HepG2 (cell line): ENCODE results near the gene INSR. TPM values are rescaled to one million over a fixed set of nuclear protein-coding genes. Genes with fewer than 3 reads are reported as not detected.
A peak's percentile ranks its signal among the peaks of the same experiment; 100 is the strongest.

Experiments
- AKAP8 ChIP-seq: sonication (generic); formaldehyde crosslinking; IDR thresholded peaks from 2 replicates; pipeline ENCODE4 v1.5.1; 2020; ENCODE audit warnings: mild to moderate bottlenecking, missing genetic modification reagents
- DNMT1 ChIP-seq: sonication (generic); formaldehyde crosslinking; IDR thresholded peaks from 2 replicates; pipeline ENCODE4 v1.5.1; 2020; ENCODE audit warnings: mild to moderate bottlenecking, missing genetic modification reagents
- ETS1 ChIP-seq: sonication (generic); formaldehyde crosslinking; IDR thresholded peaks from 2 replicates; pipeline ENCODE4 v1.4.0; 2020; ENCODE audit warnings: missing genetic modification reagents
- HOXA5 ChIP-seq: sonication (generic); formaldehyde crosslinking; IDR thresholded peaks from 2 replicates; pipeline ENCODE4 v1.4.0; 2020; ENCODE audit warnings: missing genetic modification reagents
- KLF16 ChIP-seq, 2 experiments: sonication (generic) in 1 of 2; formaldehyde crosslinking in 1 of 2; IDR thresholded peaks; 2 replicates each; pipeline versions ENCODE4 v1.6.1 to v1.8.0; 2016 to 2023; ENCODE audit warnings: missing genetic modification reagents in 2 of 2, missing compliant biosample characterization in 1 of 2
- RFX1 ChIP-seq: fragments of 450-650 bp; IDR thresholded peaks from 2 replicates; pipeline ENCODE4 v1.6.1; 2017
- TGIF2 ChIP-seq: IDR thresholded peaks from 2 replicates; pipeline ENCODE4 v1.6.1; 2016; ENCODE audit warnings: control low read depth, missing compliant biosample characterization
- ZNF124 ChIP-seq: sonication (generic); formaldehyde crosslinking; IDR thresholded peaks from 2 replicates; pipeline ENCODE4 v1.4.0; 2020; ENCODE audit warnings: missing genetic modification reagents
- ZNF414 ChIP-seq: sonication (generic); formaldehyde crosslinking; IDR thresholded peaks from 2 replicates; pipeline ENCODE4 v1.5.0; 2020; ENCODE audit warnings: missing genetic modification reagents
- ZNF564 ChIP-seq: sonication (generic); formaldehyde crosslinking; IDR thresholded peaks from 2 replicates; pipeline ENCODE4 v1.8.1; 2023; ENCODE audit warnings: mild to moderate bottlenecking, missing genetic modification reagents
- ZNF713 ChIP-seq: sonication (generic); formaldehyde crosslinking; IDR thresholded peaks from 2 replicates; pipeline ENCODE4 v1.4.0; 2020; ENCODE audit warnings: mild to moderate bottlenecking, missing genetic modification reagents
- ZNF775 ChIP-seq: sonication (generic); formaldehyde crosslinking; IDR thresholded peaks from 2 replicates; pipeline ENCODE4 v1.4.0; 2020; ENCODE audit warnings: missing genetic modification reagents, mild to moderate bottlenecking, moderate library complexity, borderline replicate concordance
- ZNF777 ChIP-seq: sonication (generic); formaldehyde crosslinking; IDR thresholded peaks from 2 replicates; pipeline ENCODE4 v1.4.0; 2020; ENCODE audit warnings: missing genetic modification reagents
- ZNF790 ChIP-seq: sonication (generic); formaldehyde crosslinking; IDR thresholded peaks from 2 replicates; pipeline ENCODE4 v1.8.0; 2022; ENCODE audit warnings: missing genetic modification reagents, mild to moderate bottlenecking, borderline replicate concordance
- ZSCAN20 ChIP-seq: sonication (generic); formaldehyde crosslinking; IDR thresholded peaks from 2 replicates; pipeline ENCODE4 v1.4.0; 2020; ENCODE audit warnings: missing genetic modification reagents, mild to moderate bottlenecking, borderline replicate concordance
- ZXDC ChIP-seq: sonication (generic); formaldehyde crosslinking; IDR thresholded peaks from 2 replicates; pipeline ENCODE4 v1.5.0; 2020; ENCODE audit warnings: mild to moderate bottlenecking, missing genetic modification reagents
- polyA plus RNA-seq, 8 experiments: library from polyadenylated mRNA; depleted of rRNA in 3 of 8; stranded (reverse) in 7 of 8; unstranded in 1 of 8; fragments of >200 nt; fragmentation: Illumina TruSeq in 4 of 8; extraction: Trizol in 4 of 8; gene quantifications; 2 replicates each; pipeline versions ENCODE4 v1.2.1 to v1.2.3, GENCODE V29; 2011 to 2016; ENCODE audit warnings: low read depth in 4 of 8, missing spikeins in 1 of 8, mixed read lengths in 1 of 8; ENCODE audit not compliant: insufficient read depth in 1 of 8
- total RNA-seq, 5 experiments: library from RNA; depleted of rRNA; stranded (reverse); fragments of >200 nt; fragmentation: Illumina TruSeq; extraction: Trizol; gene quantifications; 2 replicates each; pipeline ENCODE4 v1.2.3, GENCODE V29; 2016; ENCODE audit warnings: low read depth in 1 of 5
- TF ChIP-seq, protein P1 (sequence below), 2 experiments: sonication (generic) in 1 of 2; formaldehyde crosslinking in 1 of 2; IDR thresholded peaks; 2 replicates each; pipeline versions ENCODE4 v1.4.0 to v1.6.1; 2018 to 2020; ENCODE audit warnings: missing genetic modification reagents in 2 of 2, borderline replicate concordance in 1 of 2, low read depth in 1 of 2, mild to moderate bottlenecking in 1 of 2, missing biosample characterization in 1 of 2
- TF ChIP-seq, protein P2 (sequence below), 2 experiments: sonication (generic) in 1 of 2; formaldehyde crosslinking in 1 of 2; IDR thresholded peaks; 2 replicates each; pipeline versions ENCODE4 v1.4.0 to v1.6.1; 2016 to 2020; ENCODE audit warnings: borderline replicate concordance in 1 of 2, low read depth in 1 of 2, mild to moderate bottlenecking in 1 of 2, missing genetic modification reagents in 1 of 2

The INSR gene
- total and polyA plus RNA-seq, 2 of the 13 experiments (the other 11 are each of a cell fraction or from before 2014, with no cell fraction given), result 24.2 to 29.8 TPM

DNA sequence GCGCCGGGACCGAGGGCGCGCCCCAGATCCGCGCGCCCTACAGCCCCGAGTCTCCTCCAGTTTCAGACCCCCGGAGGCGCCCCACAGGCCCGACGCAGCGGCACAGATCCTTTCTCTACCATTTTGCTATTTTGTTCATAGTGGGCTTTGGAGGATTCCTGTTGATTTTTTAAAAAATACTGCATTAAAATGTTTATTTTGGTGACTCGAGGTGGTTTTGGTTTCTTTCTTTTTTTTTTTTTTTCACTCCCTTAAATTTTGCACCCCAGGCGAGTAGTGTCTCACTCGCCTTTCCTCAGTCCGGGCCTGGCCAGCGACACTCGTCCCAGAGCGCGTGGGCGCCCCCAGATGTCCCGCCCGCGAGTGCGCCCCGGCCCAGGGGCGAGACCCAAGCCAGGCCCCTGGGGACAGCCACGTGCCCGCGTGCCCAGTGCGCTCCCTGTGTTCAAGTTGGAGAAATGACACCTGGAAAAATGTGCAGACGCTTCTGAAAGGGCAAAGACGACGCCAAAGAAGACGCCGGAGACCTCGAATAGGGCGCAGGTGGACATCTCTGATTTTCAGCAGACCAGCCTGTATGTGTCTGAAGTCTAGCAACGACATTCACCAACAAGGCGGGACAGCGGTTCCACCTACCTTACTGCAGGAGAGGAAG is 471 bp upstream of the INSR start (continued):
- TF ChIP-seq ZXDC (CRISPR knock-in tag), result peak; percentile 83; the same call in 1 of the 2 replicates
- TF ChIP-seq, protein P1, sequence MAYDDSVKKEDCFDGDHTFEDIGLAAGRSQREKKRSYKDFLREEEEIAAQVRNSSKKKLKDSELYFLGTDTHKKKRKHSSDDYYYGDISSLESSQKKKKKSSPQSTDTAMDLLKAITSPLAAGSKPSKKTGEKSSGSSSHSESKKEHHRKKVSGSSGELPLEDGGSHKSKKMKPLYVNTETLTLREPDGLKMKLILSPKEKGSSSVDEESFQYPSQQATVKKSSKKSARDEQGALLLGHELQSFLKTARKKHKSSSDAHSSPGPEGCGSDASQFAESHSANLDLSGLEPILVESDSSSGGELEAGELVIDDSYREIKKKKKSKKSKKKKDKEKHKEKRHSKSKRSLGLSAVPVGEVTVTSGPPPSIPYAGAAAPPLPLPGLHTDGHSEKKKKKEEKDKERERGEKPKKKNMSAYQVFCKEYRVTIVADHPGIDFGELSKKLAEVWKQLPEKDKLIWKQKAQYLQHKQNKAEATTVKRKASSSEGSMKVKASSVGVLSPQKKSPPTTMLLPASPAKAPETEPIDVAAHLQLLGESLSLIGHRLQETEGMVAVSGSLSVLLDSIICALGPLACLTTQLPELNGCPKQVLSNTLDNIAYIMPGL (CRISPR knock-in tag; IDR thresholded peaks at IDR 0.05; ENCODE audit: borderline replicate concordance in 1 of 2, low read depth in 1 of 2), result peak in 1 of 2 experiments; percentile 68; a peak in 1 of 4 replicates
- peak; percentile 52; the same call in 1 of the 2 replicates for TF ChIP-seq HOXA5 (CRISPR knock-in tag)
- TF ChIP-seq TGIF2, result peak; percentile 77
- TF ChIP-seq ETS1 (CRISPR knock-in tag), result no peak
- TF ChIP-seq ZNF777 (CRISPR knock-in tag), result peak; percentile 69; the same call in 1 of the 2 replicates
- TF ChIP-seq, protein P2, sequence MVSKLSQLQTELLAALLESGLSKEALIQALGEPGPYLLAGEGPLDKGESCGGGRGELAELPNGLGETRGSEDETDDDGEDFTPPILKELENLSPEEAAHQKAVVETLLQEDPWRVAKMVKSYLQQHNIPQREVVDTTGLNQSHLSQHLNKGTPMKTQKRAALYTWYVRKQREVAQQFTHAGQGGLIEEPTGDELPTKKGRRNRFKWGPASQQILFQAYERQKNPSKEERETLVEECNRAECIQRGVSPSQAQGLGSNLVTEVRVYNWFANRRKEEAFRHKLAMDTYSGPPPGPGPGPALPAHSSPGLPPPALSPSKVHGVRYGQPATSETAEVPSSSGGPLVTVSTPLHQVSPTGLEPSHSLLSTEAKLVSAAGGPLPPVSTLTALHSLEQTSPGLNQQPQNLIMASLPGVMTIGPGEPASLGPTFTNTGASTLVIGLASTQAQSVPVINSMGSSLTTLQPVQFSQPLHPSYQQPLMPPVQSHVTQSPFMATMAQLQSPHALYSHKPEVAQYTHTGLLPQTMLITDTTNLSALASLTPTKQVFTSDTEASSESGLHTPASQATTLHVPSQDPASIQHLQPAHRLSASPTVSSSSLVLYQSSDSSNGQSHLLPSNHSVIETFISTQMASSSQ (IDR thresholded peaks at IDR 0.05; ENCODE audit: low read depth), result no peak
- TF ChIP-seq, protein P2 (CRISPR knock-in tag; IDR thresholded peaks at IDR 0.05; ENCODE audit: borderline replicate concordance), result no peak
- TF ChIP-seq ZNF790 (CRISPR knock-in tag), result no peak
- no peak for TF ChIP-seq ZNF414 (CRISPR knock-in tag)
- peak; percentile 58 for TF ChIP-seq ZNF124 (CRISPR knock-in tag)
- TF ChIP-seq ZNF564 (CRISPR knock-in tag), result 0 out of 2 replicates have a peak, but pooled peaks have one; percentile 13
- no peak for TF ChIP-seq ZNF713 (CRISPR knock-in tag)
- TF ChIP-seq DNMT1 (CRISPR knock-in tag), result no peak
- TF ChIP-seq ZNF775, result no peak
- TF ChIP-seq RFX1, result no peak
- peak in 1 of 2 experiments; percentile 3; a peak in 1 of 4 replicates for TF ChIP-seq KLF16 (CRISPR knock-in tag; IDR thresholded peaks at IDR 0.05)
- TF ChIP-seq AKAP8 (CRISPR knock-in tag), result no peak
- 0 out of 2 replicates have a peak, but pooled peaks have one; percentile 71 for TF ChIP-seq ZSCAN20 (CRISPR knock-in tag)
